Ascending aorta (tissue), 2 donors: Measurements from ENCODE around the gene RIT2. TPM values are rescaled to one million over a fixed set of nuclear protein-coding genes. Genes with fewer than 3 reads are reported as not detected.

ENCODE experiments used
- DNase-seq, 2 donors: peaks; one replicate each; pipeline ENCODE4 v3.0.0-alpha.2; 2019; ENCODE audit warnings: low spot score in 2 of 2
- H3K27ac ChIP-seq, 2 donors: fragments of 200-600 bp; sonication (generic); one replicate each; pipeline ENCODE4 v1.5.1; 2016 to 2017; ENCODE audit warnings: mild to moderate bottlenecking in 1 of 2
- H3K27me3 ChIP-seq: fragments of 200-600 bp; sonication (generic); one replicate; pipeline ENCODE4 v1.5.1; 2017
- H3K36me3 ChIP-seq, 2 donors: fragments of 200-600 bp; sonication (generic); one replicate each; pipeline ENCODE4 v1.5.1; 2016
- H3K4me1 ChIP-seq, 2 donors: fragments of 200-600 bp; sonication (generic); one replicate each; pipeline ENCODE4 v1.5.1; 2016 to 2017; ENCODE audit warnings: mild to moderate bottlenecking in 1 of 2
- H3K4me3 ChIP-seq, 2 donors: fragments of 200-600 bp; sonication (generic); one replicate each; pipeline ENCODE4 v1.5.1; 2016 to 2017; ENCODE audit warnings: mild to moderate bottlenecking in 1 of 2
- H3K9me3 ChIP-seq, 2 donors: fragments of 200-600 bp; sonication (generic); one replicate each; pipeline ENCODE4 v1.5.1; 2016
- intact Hi-C: fragments of 100-400 bp; cut with DNase I; formaldehyde crosslinking; loops from one replicate; pipeline ENCODE4 v1.15.1; 2023
- total RNA-seq: library from RNA; depleted of rRNA; stranded (reverse); fragments of >200 nt; gene quantifications from one replicate; pipeline ENCODE4 v1.1.0, GENCODE V29; 2016
- TF ChIP-seq, protein P1 (sequence below), 3 experiments: fragments of 200-600 bp in 2 of 3; fragments of 450-650 bp in 1 of 3; sonication (generic) in 2 of 3; IDR thresholded peaks; one replicate each; pipeline ENCODE4 v1.5.1; 2016 to 2019; ENCODE audit warnings: antibody characterized with exemption in 3 of 3, mild to moderate bottlenecking in 1 of 3, moderate library complexity in 1 of 3

RIT2 gene
- total RNA-seq, 1 donor from 2014 or later: not detected

DNA sequence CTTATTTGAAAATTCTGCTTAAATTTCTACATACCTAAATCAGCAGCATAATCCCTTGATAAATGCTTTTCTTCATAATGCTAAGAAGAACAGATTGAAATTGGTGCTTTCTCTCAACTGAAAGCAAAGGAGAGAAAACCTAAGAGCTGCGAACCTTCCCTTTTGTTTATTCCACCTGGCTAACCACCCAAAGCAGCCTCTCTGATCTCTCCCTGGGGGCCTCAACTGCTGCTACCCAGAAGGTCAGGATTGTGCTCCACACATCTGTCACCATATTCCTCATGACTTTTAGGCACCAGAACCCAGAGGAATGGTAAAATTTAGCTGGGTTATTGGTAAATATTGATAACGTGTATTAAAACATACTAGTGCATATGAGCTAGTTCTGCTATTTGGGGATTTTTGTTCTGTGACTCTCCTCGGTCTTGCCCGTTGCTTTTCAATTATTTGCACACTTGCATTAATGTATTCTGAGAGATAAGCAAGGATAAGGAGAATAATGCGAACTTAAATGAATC lies 334.1 kb downstream of the RIT2 start:
- no peaks in the 10 kb centered on the region for H3K27me3 ChIP-seq
- H3K4me1 ChIP-seq: no peaks in the 10 kb centered on the region
- TF ChIP-seq, protein P1, sequence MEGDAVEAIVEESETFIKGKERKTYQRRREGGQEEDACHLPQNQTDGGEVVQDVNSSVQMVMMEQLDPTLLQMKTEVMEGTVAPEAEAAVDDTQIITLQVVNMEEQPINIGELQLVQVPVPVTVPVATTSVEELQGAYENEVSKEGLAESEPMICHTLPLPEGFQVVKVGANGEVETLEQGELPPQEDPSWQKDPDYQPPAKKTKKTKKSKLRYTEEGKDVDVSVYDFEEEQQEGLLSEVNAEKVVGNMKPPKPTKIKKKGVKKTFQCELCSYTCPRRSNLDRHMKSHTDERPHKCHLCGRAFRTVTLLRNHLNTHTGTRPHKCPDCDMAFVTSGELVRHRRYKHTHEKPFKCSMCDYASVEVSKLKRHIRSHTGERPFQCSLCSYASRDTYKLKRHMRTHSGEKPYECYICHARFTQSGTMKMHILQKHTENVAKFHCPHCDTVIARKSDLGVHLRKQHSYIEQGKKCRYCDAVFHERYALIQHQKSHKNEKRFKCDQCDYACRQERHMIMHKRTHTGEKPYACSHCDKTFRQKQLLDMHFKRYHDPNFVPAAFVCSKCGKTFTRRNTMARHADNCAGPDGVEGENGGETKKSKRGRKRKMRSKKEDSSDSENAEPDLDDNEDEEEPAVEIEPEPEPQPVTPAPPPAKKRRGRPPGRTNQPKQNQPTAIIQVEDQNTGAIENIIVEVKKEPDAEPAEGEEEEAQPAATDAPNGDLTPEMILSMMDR (IDR thresholded peaks at IDR 0.05): no peak
- DNase-seq: no peak
- no peak overlapping the region for H3K4me3 ChIP-seq
- no peaks in the 10 kb centered on the region for H3K36me3 ChIP-seq
- H3K9me3 ChIP-seq: no peaks in the 10 kb centered on the region
- intact Hi-C loops: loop anchor here (10.0 kb wide), 1 partner anchor 57 kb away; no protein-coding TSS in a partner anchor
- no peak overlapping the region for H3K27ac ChIP-seq

DNA sequence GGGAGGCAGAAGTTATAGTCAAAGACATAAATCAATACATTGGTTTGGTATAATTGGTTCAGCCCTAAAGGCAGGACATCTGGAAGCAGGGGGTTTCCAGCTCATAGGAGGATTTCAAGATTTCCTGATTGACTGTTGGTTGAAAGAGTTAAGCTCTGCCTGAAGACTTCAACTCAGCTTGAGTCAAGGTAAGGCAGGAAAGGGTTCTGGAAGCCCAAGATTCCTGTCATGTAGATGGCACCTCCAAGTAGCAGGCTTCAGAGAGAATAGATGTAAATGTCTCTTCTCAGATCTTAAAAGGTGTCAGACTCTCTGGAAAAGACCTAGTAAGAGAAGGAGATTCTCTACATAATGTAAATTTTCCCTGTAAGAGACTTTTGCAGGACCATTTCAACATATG lies 335.3 kb downstream of the RIT2 start:
- Histone ChIP-seq H3K4me3 (no peak overlapping the region), H3K27me3 (no peaks in the 10 kb centered on the region), H3K4me1 (no peaks in the 10 kb centered on the region), H3K36me3 (no peaks in the 10 kb centered on the region), H3K27ac (no peak overlapping the region), H3K9me3 (no peaks in the 10 kb centered on the region)
- intact Hi-C loops: loop anchor here (10.0 kb wide), 1 partner anchor 55 kb away; no protein-coding TSS in a partner anchor
- TF ChIP-seq, protein P1 (IDR thresholded peaks at IDR 0.05): no peak
- no peak for DNase-seq

DNA sequence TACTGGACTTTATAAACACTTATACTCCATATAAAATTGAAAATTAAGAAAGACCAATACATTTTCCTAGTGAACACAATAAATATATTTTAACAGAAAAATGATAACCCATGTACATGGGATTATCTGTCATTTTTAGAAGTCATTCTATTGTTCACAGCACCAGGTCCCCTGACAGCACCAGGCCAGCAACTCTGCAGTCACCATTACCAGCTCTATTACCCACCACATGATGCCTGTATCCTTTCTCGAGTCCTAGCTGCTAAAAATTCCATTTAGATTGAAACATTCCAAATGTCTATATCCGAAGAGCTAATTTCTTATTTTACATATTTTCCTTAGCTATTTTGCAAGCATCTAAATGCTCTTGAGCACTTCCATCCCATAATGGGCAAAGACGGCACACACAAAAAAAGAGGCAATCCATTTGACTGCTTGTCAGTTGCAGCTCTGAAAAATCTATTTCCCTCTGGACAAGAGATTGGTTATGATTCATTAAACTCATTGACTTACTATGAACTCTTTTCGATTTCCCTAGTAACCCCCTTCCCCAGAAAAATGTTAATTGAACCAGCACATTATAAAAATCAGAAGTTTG lies 336.9 kb downstream of the RIT2 start:
- no peak for DNase-seq
- Histone ChIP-seq H3K27ac (no peak overlapping the region), H3K36me3 (no peaks in the 10 kb centered on the region), H3K9me3 (no peaks in the 10 kb centered on the region), H3K27me3 (no peaks in the 10 kb centered on the region), H3K4me1 (no peaks in the 10 kb centered on the region), H3K4me3 (no peak overlapping the region)
- intact Hi-C loops: no loop called here
- TF ChIP-seq, protein P1 (IDR thresholded peaks at IDR 0.05): no peak

DNA sequence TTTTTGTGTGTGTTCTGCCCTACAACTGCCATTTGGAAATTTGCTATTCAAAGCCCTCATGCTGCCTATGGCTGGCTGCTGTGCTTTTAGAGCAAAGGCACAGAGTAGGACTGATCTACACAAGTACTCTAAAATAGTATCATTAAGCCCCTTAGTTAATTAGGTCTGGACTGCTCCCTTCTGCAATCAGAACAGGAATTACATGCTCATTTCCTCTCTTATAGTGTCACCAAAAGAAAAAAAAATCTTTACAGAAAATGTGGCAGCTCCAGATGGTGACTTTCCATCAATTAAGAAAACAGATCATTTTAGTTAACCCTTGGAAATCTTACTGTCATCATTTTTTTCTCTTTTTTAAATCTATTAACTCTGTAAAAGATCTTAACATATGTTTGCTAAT lies 337.5 kb downstream of the RIT2 start:
- Histone ChIP-seq H3K36me3 (no peaks in the 10 kb centered on the region), H3K9me3 (no peaks in the 10 kb centered on the region), H3K27ac (no peak overlapping the region), H3K27me3 (no peaks in the 10 kb centered on the region), H3K4me3 (no peak overlapping the region), H3K4me1 (no peaks in the 10 kb centered on the region)
- TF ChIP-seq, protein P1 (IDR thresholded peaks at IDR 0.05): no peak
- intact Hi-C loops: no loop called here
- no peak for DNase-seq

DNA sequence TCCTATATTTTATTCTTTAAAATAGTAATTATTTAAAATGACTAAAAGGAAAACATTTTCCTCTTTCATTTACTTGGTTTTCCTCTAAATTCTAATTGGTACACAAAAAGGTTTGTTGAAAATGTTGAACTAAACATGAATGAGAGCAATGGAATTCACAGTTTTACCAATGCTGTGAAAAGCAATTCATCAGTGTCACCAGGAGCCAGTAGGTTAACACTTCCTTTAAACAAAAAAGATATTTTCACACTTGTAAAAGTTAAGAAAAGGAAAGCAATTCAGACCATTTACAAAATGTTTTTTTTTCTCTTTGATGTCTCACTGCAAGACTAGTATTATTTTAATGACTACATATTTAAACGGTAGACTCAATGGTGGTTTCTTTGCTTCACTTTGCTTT lies 341.6 kb downstream of the RIT2 start:
- intact Hi-C loops: no loop called here
- DNase-seq: no peak
- H3K27ac ChIP-seq: no peak overlapping the region
- H3K4me3 ChIP-seq: no peak overlapping the region
- no peaks in the 10 kb centered on the region for H3K4me1 ChIP-seq
- TF ChIP-seq, protein P1 (IDR thresholded peaks at IDR 0.05): no peak
- H3K27me3 ChIP-seq: no peaks in the 10 kb centered on the region
- H3K36me3 ChIP-seq: no peaks in the 10 kb centered on the region
- no peaks in the 10 kb centered on the region for H3K9me3 ChIP-seq
